ENCODE results near the gene AHRR.
"Not testable (repeated sequence)": the region's sequence is repeated elsewhere in the genome, so short reads cannot be mapped to it uniquely, and the experiment has no call there.

Gene AHRR

GRCh38 chr5:380701-381309, 59.3 kb downstream of the AHRR start:
- peak; percentile 32 to 64 for DNase-seq

DNA sequence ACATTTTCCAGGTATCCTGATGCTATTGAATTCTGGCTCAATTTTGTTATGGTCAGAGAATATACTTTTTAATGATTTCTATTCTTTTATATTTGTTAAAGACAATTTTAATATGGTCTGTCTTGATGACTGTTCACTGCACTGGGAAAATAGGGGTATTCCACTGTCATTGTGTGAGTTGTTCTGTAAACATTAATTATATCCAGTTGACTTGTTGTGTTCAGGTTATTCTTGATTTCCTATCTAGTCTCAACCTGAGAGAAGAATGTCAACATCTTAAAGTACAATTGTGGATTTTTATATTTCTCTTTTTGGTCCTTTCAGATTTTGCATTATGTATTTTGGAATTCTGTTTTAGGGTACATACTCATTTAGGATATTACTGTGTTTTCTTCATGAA, 61.6 kb downstream of the AHRR start:
- DNase-seq: no peak

GRCh38 chr5:383621-384020, 62.1 kb downstream of the AHRR start:
- no peak for DNase-seq

- DNase-seq: not testable (repeated sequence)
These were observed 63.1 kb downstream of the AHRR start for GRCh38 chr5:384576-384975.

DNA sequence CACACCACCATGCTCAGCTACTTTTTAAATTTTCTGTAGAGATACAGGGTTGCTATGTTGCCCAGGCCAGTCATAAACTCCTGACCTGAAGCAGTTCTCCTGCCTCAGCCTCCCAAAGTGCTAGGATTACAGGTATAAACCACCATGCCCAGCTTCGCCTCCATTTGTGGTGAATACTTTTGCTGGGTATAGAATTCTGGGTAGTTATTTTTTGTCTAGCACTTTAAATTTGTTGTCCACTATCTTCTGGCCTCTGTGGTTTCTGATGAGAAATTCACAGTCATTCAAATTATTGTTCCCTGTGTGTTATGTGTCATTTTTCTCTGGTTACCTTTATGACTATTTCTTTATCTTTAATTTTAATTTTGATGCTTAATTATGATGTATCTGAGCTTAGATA, 63.8 kb downstream of the AHRR start:
- DNase-seq: no peak

GRCh38 chr5:386432-387341, 65.2 kb downstream of the AHRR start:
- DNase-seq: no peak

- peak; percentile 51 to 67 for DNase-seq
These were observed 66.2 kb downstream of the AHRR start for GRCh38 chr5:387491-388265.

DNA sequence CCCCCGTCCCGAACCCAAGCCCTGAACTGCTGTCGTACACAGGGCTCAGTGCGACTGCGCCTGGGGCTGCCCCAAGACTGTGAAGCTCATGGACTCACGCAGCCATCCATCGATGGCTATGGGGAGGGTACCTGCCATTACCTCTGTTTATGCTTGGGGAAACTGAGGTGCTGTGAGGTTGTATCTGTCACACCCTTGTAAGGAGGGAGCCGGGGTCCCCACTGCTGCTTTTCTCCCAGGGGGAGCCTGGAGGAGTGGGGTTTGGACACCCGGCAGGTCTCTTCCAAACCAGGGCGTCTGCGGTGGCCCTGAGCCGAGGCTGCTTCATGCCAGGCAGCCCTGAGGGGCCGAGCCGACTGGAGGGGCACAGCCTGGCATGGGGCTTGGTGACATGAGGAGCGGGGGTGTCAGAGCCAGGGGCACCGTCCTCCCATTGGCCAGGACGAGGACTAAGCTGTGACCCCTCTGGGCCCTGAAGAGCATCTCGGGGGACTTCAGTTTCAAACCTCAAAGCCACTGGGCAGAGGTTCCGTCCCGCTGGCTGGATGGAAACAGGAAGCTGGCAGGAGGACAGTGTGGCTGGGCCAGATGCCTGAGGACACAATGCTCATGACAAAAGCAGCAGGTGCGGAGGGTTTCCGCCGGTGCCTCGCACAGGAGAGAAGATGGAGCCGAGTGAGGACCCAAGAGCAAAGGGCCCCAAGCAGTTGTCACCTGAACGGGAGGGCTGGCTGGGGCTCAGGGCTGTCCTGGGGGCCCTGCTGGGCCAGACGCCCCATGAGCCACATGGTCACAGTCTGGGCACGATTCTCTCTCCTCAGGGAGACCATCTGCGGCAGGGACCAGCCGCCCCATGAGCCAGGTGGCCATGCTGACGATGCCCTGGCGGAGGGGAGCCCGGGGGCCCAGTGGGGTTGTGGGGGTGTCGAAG, 67.0 kb downstream of the AHRR start:
- DNase-seq: no peak

DNA sequence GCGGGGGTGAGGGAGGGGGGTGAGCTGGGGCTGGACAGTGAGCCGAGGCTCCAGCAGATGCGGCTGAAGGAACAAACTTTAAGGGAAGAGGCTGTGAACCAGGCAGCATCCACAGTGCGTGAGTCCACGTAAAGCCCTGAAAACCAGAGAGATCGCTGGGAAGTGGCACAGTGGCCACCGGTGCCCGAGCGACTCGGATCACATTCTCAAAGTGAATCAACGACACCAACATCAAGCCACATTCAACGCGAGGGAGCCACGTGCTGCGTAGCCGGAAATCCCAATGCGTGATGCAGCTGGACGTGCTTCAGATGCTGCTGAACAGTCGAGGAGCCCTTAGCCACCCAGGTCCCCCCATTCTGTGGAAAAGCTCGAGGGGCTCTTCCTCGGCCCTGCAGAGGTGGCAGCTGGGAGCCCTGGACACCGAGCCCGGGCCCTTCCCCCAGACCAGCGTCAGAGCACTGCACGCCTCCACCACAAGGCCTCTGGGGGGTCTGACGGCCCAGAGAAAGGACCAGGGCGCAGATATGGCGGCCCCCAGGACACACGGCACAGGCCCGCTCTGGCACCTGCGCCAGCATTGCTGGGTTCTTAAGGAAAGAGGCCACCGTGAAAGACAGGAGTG, 67.8 kb downstream of the AHRR start:
- no peak for DNase-seq

- no peak for DNase-seq
These were observed 68.5 kb downstream of the AHRR start for GRCh38 chr5:389891-390622.

- no peak for DNase-seq
These were observed 69.3 kb downstream of the AHRR start for GRCh38 chr5:390623-391491.

- peak; percentile 62 to 76 for DNase-seq
These were observed 71.0 kb downstream of the AHRR start for GRCh38 chr5:392431-392988.

GRCh38 chr5:393846-394275, 72.3 kb downstream of the AHRR start:
- DNase-seq: no peak

DNA sequence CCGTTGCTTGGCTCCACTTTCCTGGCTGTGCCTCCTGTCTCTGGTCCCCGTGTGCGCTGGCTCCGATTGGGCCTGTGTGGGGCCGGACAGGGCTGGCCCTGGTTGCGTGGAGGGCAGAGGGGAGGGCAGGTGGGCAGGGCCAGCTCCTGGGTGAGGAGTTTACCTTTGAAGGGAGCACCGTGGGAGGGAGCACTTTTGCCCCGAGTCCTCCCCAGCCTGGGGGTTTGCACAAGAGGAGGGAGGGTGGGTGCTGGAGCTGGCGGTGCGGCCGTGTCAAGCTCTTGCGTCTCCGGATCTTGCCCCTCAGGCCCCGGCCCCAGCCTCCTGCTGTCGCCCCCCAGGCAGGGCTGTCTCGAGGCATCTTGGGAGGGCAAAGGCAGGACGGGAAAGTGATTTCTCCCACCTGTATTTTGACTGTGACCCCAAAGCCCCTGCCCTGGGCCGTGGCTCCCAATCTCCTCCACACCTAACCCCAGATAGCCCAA, 73.2 kb downstream of the AHRR start:
- DNase-seq: no peak

DNA sequence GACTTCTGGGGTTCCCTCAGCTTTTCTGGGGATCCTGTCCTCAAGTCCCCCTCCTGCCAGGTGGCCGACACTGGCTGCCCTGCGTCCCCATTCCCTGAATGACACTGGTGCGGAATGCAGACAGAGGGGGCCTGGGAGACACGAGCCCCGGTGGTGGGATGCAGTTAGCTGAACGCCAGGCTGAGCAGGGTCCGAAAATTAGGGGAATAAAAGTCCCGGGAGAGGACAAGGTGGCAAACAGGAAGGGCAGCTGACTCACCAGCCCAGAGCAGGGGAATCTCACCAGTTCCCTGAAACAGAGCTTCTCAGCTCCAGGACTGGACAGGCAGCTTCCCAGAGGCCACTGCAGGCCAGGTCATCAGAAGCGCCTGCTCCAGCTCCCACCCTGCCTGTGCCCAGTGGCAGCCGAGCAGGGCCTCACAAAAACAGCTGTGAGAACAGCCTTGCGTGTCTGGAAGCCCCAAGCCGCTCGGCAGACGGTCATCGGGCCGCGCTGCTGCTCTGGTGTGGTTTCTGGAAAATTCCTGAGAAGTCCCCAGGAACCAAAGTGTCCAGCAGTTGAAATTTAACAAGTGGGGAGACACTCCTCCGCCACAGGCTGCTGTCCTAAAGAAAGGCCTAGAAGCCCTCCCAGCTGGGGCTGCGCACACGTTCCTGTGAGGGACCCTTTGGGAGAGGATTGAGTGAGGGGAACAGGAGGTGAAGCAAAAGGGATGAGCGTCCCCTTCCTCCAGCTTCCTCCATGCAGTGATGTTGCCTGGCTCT, 73.8 kb downstream of the AHRR start:
- DNase-seq: peak in 1 of 2 donors; percentile 50

DNA sequence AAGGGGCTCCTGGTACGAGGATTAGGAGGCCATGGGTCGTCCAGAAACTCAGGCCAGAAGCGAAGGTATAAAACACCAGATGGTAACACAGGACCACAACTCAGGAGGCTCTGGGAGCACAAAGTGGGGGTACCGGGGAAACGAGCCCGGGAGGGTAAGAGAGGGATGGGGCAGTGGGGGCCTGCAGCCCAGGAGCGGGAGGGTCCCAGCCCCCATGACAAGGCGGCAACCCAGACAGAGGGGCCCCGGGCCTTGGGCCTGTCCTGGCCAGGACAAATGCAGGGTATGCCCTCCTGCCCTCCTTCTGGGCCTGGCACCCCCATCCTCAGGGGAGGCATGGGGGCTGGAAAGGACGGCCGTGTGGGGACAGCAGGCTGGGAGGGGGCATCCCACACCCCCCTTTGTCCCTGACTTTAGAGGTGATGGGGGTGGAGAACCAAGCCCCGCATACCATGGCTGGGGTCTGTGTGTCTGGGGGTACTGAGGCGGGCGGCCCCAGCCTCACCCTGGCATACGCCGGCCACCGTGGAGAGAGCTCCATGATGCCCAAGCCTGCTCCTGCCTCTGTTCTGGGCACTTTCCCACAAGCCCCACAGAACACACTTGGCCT, 74.5 kb downstream of the AHRR start:
- no peak for DNase-seq

DNA sequence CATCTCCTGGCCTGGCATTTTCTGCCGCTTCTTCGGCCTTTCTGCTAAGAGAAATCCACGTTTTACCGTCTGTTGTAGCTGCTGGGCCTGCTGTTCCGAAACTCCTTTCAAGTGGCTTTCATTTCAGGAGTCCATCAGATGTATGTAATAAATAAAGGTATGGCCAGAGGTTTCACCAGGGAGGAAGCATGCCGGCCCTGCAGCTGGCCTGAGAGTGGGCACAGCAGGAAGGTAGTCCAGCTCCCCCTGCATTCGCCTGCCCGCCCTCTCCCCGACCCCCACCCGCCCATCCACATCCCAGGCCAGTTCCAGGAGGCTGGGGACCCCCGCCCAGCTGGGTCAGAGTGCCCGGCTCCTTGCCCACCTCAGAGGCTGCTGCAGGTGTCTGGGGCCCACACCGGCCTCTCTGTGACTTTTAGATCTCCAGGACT, 75.0 kb downstream of the AHRR start:
- no peak for DNase-seq

DNA sequence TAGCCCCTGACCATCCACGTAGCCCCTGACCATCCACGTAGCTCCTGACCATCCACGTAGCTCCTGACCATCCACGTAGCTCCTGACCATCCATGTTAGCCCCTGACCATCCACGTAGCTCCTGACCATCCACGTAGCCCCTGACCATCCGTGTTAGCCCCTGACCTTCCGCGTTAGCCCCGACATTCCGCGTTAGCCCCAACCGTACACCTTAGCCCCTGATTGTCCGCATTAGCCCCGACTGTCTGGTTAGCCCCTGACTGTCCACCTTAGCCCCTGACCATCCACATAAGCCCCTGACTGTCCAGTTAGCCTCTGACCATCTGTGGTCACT, 76.6 kb downstream of the AHRR start:
- not testable (repeated sequence) for DNase-seq
